HG02798 (cell line): Measurements from ENCODE around the gene TCOF1.

Source experiments
- ATAC-seq: cut with Tn5 transposase; IDR thresholded peaks from one replicate; pipeline ENCODE4 v1.9.1; 2021; ENCODE audit warnings: mild to moderate bottlenecking; ENCODE audit not compliant: unreplicated experiment, poor library complexity

TCOF1 gene

GRCh38 chr5:150384701-150385100 is 27.2 kb downstream of the TCOF1 start:
- ATAC-seq: no peak

GRCh38 chr5:150386024-150386855 is 28.7 kb downstream of the TCOF1 start:
- ATAC-seq: no peak

GRCh38 chr5:150389531-150390266 is 32.2 kb downstream of the TCOF1 start:
- ATAC-seq: no peak

- ATAC-seq: no peak
Observed at GRCh38 chr5:150391064-150391834, 33.8 kb downstream of the TCOF1 start.

GRCh38 chr5:150391986-150392385 is 34.5 kb downstream of the TCOF1 start:
- ATAC-seq: no peak

GRCh38 chr5:150392680-150393079 is 35.2 kb downstream of the TCOF1 start:
- ATAC-seq: no peak

GRCh38 chr5:150393096-150393645 is 35.7 kb downstream of the TCOF1 start:
- ATAC-seq: no peak

GRCh38 chr5:150394131-150394530 is 36.6 kb downstream of the TCOF1 start:
- ATAC-seq: peak; percentile 52

- no peak for ATAC-seq
Observed at GRCh38 chr5:150394912-150395687, 37.6 kb downstream of the TCOF1 start.

GRCh38 chr5:150395688-150395975 is 38.1 kb downstream of the TCOF1 start:
- ATAC-seq: no peak

- ATAC-seq: no peak
Observed at GRCh38 chr5:150396267-150396666, 38.8 kb downstream of the TCOF1 start.

- no peak for ATAC-seq
Observed at GRCh38 chr5:150397146-150397781, 39.8 kb downstream of the TCOF1 start.

GRCh38 chr5:150397782-150398721 is 40.6 kb downstream of the TCOF1 start:
- ATAC-seq: no peak

- peak; percentile 70 for ATAC-seq
Observed at GRCh38 chr5:150398722-150399523, 41.4 kb downstream of the TCOF1 start.

- ATAC-seq: peak; percentile 15
Observed at GRCh38 chr5:150399524-150400211, 42.2 kb downstream of the TCOF1 start.

- ATAC-seq: no peak
Observed at GRCh38 chr5:150400316-150401075, 43.0 kb downstream of the TCOF1 start.

GRCh38 chr5:150401076-150401375 is 43.5 kb downstream of the TCOF1 start:
- no peak for ATAC-seq
